ENCODE data around the gene PLEKHG3.

DNA sequence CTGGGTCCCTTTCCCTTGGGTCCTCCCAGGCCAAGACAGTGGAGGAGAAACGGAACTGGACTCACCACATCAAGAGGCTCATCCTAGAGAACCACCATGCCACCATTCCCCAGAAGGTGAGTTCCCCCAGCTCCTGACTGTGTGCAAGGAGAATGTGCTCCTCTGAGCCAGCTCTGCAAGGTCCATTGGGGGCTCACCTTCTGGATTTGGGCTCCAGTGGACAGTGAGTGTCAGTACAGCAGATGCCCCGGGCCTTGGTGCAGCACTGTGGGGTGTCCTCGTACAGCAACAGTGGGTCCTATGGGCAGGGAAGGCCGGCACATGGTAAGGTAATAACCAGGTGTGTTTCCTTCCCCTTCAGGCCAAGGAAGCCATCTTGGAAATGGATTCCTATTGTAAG, 27.8 kb downstream of the PLEKHG3 start:
- TF ChIP-seq GATA2 (IDR thresholded peaks at IDR 0.05; ENCODE audit: low read depth, low read length): no peak
- no peak for TF ChIP-seq GATA3 (IDR thresholded peaks at IDR 0.05; ENCODE audit: low read depth, low read length)

Measured in SH-SY5Y (cell line).